Body of pancreas (tissue), 4 donors: ENCODE data around the gene CDX2. TPM values are rescaled to one million over a fixed set of nuclear protein-coding genes. Genes with fewer than 3 reads are reported as not detected.

Source experiments
- ATAC-seq: fragments of 150-250 bp; one replicate; pipeline ENCODE4 v1.9.1; 2016
- DNase-seq, 4 donors: peaks; one replicate each; pipeline ENCODE4 v3.0.0-alpha.2; 2019
- H3K27ac ChIP-seq, 4 donors: fragments of 200-600 bp; sonication (generic); 1 replicate in 3 of 4; 2 replicates in 1 of 4; pipeline versions ENCODE4 v1.5.1 to v1.6.1; 2016 to 2019; ENCODE audit warnings: mild to moderate bottlenecking in 1 of 4, mixed read lengths in 1 of 4, moderate library complexity in 1 of 4
- H3K27me3 ChIP-seq, 2 donors: fragments of 200-600 bp; sonication (generic); one replicate each; pipeline ENCODE4 v1.6.0; 2016; ENCODE audit warnings: mild to moderate bottlenecking in 1 of 2
- H3K36me3 ChIP-seq, 2 donors: fragments of 200-600 bp; sonication (generic); replicated peaks in 1 of 2; 2 replicates each; pipeline ENCODE4 v1.5.1; 2016; ENCODE audit warnings: low read depth in 2 of 2; ENCODE audit not compliant: insufficient read depth in 1 of 2
- H3K4me1 ChIP-seq: fragments of 200-600 bp; sonication (generic); one replicate; pipeline ENCODE4 v1.6.0; 2016
- H3K4me3 ChIP-seq, 2 donors: fragments of 200-600 bp; sonication (generic); 1 replicate in 1 of 2; 2 replicates in 1 of 2; pipeline ENCODE4 v1.5.1; 2016 to 2019
- H3K9me3 ChIP-seq, 3 donors: fragments of 200-600 bp; sonication (generic); 1 replicate in 2 of 3; 2 replicates in 1 of 3; pipeline ENCODE4 v1.5.1; 2016
- CTCF ChIP-seq, 7 experiments: fragments of 450-650 bp in 4 of 7; fragments of 200-600 bp in 3 of 7; sonication (generic) in 3 of 7; IDR thresholded peaks; one replicate each; pipeline ENCODE4 v1.5.1; 2016 to 2019; ENCODE audit warnings: antibody characterized with exemption in 7 of 7
- POLR2A ChIP-seq, 3 donors: fragments of 450-650 bp; IDR thresholded peaks; one replicate each; pipeline ENCODE4 v1.6.1; 2016; ENCODE audit warnings: antibody characterized with exemption in 3 of 3, mild to moderate bottlenecking in 2 of 3
- WGBS, 2 donors: methylation state at CpG; one replicate each; pipeline ENCODE4 v1.1.5; 2017; 5-methylcytosine and 5-hydroxymethylcytosine counted together
- intact Hi-C: fragments of 100-400 bp; cut with DNase I; formaldehyde crosslinking; loops from one replicate; pipeline ENCODE4 v1.15.1; 2023
- total RNA-seq, 2 donors: library from RNA; depleted of rRNA; stranded (reverse); fragments of >200 nt; gene quantifications; one replicate each; pipeline ENCODE4 v1.1.0, GENCODE V29; 2016

CDX2 gene
- total RNA-seq, 2 donors from 2014 or later = 1.3 to 1.6 TPM

- Histone ChIP-seq H3K36me3 (no peaks in the 10 kb centered on the region), H3K27me3 (peaks cover 0 to 13% of the 10 kb centered on the region in 2 donors), H3K4me3 (no peak overlapping the region), H3K9me3 (no peaks in the 10 kb centered on the region), H3K4me1 (peaks cover 19% of the 10 kb centered on the region), H3K27ac (no peak overlapping the region)
- intact Hi-C loops = no loop called here
- 62 to 68% methylated on average over 7 of the region's 7 CpGs for WGBS, 2 donors
- no peak for DNase-seq
- no peak for TF ChIP-seq POLR2A (IDR thresholded peaks at IDR 0.05)
- TF ChIP-seq CTCF (IDR thresholded peaks at IDR 0.05) = no peak
- ATAC-seq = no peak
Measured at GRCh38 chr13:27969866-27970229, 733 bp upstream of the CDX2 start.

DNA sequence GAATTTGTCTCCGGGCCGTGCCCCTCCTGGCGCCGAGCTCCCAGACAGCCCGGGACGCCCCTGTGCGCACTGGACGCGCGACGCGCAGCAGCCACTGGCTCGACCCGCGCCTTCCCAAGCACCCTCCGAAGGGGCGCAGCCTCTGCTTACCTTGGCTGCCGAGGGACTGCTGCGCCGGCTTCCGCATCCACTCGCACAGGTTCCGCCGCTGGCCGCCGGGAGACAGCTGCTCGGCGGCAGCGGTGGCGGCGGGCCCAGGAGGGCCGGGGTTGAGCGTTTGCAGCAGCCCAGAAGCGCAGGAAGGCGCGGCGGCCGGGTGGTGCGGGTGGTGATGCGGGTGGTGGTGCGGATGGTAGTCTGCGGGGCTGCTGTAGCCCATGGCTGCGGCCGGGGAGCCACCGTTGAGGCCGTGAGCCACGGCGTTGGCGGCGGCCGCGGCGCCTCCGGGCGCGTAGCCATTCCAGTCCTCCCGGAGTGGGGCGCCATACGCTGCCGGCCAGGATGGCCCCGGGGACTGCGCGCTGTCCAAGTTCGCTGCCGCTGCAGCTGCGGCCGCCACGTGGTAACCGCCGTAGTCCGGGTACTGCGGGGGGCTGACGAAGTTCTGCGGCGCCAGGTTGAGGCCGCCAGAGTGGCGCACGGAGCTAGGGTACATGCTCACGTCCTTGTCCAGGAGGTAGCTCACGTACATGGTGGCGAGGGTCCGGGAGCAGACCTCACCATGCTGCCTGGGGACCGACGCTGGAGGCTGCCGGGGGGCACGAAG, 616 bp downstream of the CDX2 start:
- peak overlapping the region; percentile 18 to 44 for H3K4me3 ChIP-seq
- TF ChIP-seq POLR2A (IDR thresholded peaks at IDR 0.05) = peak in 1 of 3 donors; percentile 13
- peak in 1 of 7 experiments; percentile 1 for TF ChIP-seq CTCF (IDR thresholded peaks at IDR 0.05)
- intact Hi-C loops = no loop called here
- H3K27ac ChIP-seq = peak overlapping the region in 3 of 4 donors; percentile 72 to 76 (median 74)
- no peaks in the 10 kb centered on the region for H3K9me3 ChIP-seq
- DNase-seq (peak in 2 of 4 donors; percentile 39 to 48), ATAC-seq (peak; percentile 33)
- no peaks in the 10 kb centered on the region for H3K36me3 ChIP-seq
- peaks cover 28% of the 10 kb centered on the region for H3K4me1 ChIP-seq
- WGBS, 2 donors = 1 to 2% methylated on average over 9 to 75 of the region's 86 CpGs
- H3K27me3 ChIP-seq = peaks cover 0 to 13% of the 10 kb centered on the region in 2 donors

DNA sequence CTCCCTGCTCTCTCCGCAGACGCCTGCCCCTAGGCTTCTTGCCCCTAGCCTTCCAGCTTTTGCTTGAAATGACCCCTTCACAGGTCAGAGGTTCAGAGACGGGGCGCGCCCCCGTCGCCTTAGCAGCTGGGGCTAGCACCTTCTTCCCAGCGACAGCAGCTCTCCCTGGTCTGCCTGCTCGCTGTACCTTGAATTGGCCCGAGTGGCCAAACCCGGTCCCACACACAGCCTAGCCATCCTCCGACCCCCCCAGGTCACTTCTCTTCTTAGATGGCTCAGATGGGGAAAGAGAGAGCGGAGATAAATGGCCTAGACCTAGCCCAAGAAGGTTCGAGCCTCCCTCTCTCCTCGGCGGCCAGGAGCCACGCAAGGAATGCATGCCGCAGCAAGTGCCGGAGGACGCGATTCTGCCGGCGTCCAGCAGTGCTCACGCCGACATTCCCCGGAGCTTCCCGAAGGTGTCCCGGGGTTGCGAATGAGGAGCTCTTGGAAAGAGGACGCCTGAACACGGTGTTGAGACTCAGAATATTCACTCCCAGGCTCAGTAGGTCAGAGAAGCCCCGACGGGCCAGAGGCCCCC, 1.3 kb downstream of the CDX2 start:
- Histone ChIP-seq H3K9me3 (no peaks in the 10 kb centered on the region), H3K27me3 (peaks cover 0 to 13% of the 10 kb centered on the region in 2 donors), H3K36me3 (no peaks in the 10 kb centered on the region), H3K4me3 (peak overlapping the region; percentile 18 to 44), H3K27ac (peak overlapping the region in 3 of 4 donors; percentile 72 to 76 (median 74)), H3K4me1 (peaks cover 33% of the 10 kb centered on the region)
- intact Hi-C loops = no loop called here
- WGBS, 2 donors = 11 to 14% methylated on average over 23 to 33 of the region's 33 CpGs
- peak in 1 of 4 donors; percentile 42 for DNase-seq
- peak; percentile 7 for ATAC-seq
- no peak for TF ChIP-seq POLR2A (IDR thresholded peaks at IDR 0.05)
- no peak for TF ChIP-seq CTCF (IDR thresholded peaks at IDR 0.05)

DNA sequence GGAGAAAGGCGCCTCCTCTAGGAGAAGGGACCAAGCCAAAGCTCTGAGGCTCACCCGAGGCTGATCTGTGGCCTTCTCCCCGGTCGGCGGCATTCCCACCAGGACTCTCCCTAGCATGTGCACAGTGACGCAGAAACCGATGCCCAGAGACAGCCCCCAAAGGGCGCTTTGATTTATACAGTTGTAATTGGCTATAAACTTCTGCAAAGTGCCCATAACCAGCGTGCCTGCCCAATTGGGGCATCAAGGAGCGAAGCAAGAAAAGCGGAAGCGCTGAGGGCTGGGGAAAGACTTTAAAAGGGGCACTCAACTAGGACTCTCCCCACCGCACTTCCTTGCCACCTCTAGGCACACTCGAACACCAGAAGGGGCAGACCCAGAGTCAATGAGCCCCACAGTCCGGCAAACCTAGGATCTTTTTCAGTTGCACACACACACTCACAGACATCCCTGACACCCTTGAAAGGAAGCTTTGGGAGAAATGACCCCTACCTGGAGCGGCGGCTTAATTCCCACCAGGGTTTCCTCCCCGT, 1.8 kb downstream of the CDX2 start:
- no peaks in the 10 kb centered on the region for H3K9me3 ChIP-seq
- H3K27me3 ChIP-seq = peaks cover 0 to 13% of the 10 kb centered on the region in 2 donors
- TF ChIP-seq CTCF (IDR thresholded peaks at IDR 0.05) (no peak), POLR2A (IDR thresholded peaks at IDR 0.05) (peak in 2 of 3 donors; percentile 25 to 31)
- no peaks in the 10 kb centered on the region for H3K36me3 ChIP-seq
- peaks cover 39% of the 10 kb centered on the region for H3K4me1 ChIP-seq
- H3K27ac ChIP-seq = peak overlapping the region in 3 of 4 donors; percentile 72 to 76 (median 74)
- no peak for DNase-seq
- intact Hi-C loops = no loop called here
- ATAC-seq = no peak
- peak overlapping the region in 1 of 2 donors; percentile 18 for H3K4me3 ChIP-seq
- WGBS, 2 donors = 29 to 35% methylated on average over 15 to 17 of the region's 18 CpGs
